Measurements from ENCODE around the gene ANXA4.

- TF ChIP-seq CTCF (IDR thresholded peaks at IDR 0.05; ENCODE audit: low read depth, low read length, missing input control), result no peak
- peak; percentile 7 for TF ChIP-seq MAX (IDR thresholded peaks at IDR 0.05)
- TF ChIP-seq TAF1 (conservative IDR thresholded peaks at IDR 0.05), result no peak
- TF ChIP-seq RAD21 (IDR thresholded peaks at IDR 0.05), result no peak
These were observed 46.8 kb upstream of the ANXA4 start for GRCh38 chr2:69694894-69695849.

Data from liver (tissue), 3 donors.